ENCODE measurements around the gene NIPAL1.
A peak's percentile ranks its signal among the peaks of the same experiment; 100 is the strongest.

The NIPAL1 gene

DNA sequence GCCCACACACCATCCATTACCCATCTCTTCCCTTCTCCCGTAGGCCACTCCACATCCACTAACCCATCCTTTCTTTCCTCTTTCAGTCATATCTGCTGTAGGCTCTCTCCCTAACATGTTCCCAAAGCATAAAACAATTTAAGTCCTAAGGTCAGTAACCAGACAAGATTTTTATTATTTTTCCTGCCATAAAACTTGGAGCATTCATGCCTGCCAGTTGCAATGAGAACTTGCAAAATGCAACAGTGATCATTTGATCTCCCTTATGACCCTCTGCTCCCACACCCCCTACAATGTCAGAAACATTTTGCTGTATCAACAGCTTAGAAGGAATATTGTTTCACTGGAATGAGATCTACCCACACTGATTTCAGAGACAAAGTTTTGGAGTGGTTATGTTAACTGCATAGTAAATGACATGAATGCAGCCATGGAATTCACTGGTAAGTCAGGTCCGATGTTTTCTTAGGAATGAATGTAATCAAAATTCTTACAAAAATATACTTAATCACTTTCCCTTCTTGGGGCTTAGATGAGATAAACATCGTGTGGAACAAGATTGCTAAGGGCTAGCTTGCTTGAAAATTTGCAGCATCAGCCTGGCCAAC, 5.7 kb downstream of the NIPAL1 start:
- no peak overlapping the region for H3K9ac ChIP-seq (ENCODE audit: low read depth in 1 of 2, low read length in 2 of 2)
- no peaks in the 10 kb centered on the region for H3K9me3 ChIP-seq (ENCODE audit: control insufficient read depth in 2 of 2, low read length in 2 of 2)
- H3K4me1 ChIP-seq (ENCODE audit: control insufficient read depth in 2 of 2, insufficient read depth in 2 of 2, low read length in 2 of 2), result peaks cover 15 to 41% of the 10 kb centered on the region in 2 donors
- no peak overlapping the region for H3K4me3 ChIP-seq (ENCODE audit: low read length in 2 of 2)
- H3K27me3 ChIP-seq (ENCODE audit: control insufficient read depth in 2 of 2, insufficient read depth in 2 of 2, low read length in 2 of 2), result no peaks in the 10 kb centered on the region
- peak overlapping the region; percentile 1 to 41 for H3K27ac ChIP-seq (ENCODE audit: low read depth in 2 of 2, low read length in 2 of 2)
- peaks cover 9 to 10% of the 10 kb centered on the region in 2 donors for H3K36me3 ChIP-seq (ENCODE audit: control insufficient read depth in 2 of 2, insufficient read depth in 2 of 2, low read length in 2 of 2)

DNA sequence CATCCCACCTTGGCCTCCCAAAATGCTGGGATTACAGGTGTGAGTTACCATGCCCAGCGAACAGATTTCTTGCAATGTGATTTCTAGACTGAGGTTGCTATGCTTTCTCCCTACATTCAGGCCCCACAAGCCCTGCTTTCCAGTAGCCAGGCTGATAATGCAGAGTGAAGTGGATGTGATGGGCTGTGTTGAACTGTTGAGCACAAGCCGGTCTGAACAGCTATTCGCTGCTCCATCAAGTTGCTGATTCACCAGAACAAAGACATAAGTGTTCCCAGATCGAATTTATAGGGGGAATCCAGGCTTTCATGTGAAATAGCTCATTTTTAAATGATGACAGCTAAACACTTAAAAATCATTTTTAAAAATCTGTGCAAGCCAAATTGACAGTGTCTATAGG, 8.0 kb downstream of the NIPAL1 start:
- Histone ChIP-seq H3K4me1 (ENCODE audit: control insufficient read depth in 2 of 2, insufficient read depth in 2 of 2, low read length in 2 of 2) (peaks cover 10 to 28% of the 10 kb centered on the region in 2 donors), H3K4me3 (ENCODE audit: low read length in 2 of 2) (no peak overlapping the region), H3K9me3 (ENCODE audit: control insufficient read depth in 2 of 2, low read length in 2 of 2) (no peaks in the 10 kb centered on the region), H3K27ac (ENCODE audit: low read depth in 2 of 2, low read length in 2 of 2) (peak overlapping the region in 1 of 2 donors; percentile 32), H3K9ac (ENCODE audit: low read depth in 1 of 2, low read length in 2 of 2) (no peak overlapping the region), H3K36me3 (ENCODE audit: control insufficient read depth in 2 of 2, insufficient read depth in 2 of 2, low read length in 2 of 2) (peaks cover 9 to 10% of the 10 kb centered on the region in 2 donors), H3K27me3 (ENCODE audit: control insufficient read depth in 2 of 2, insufficient read depth in 2 of 2, low read length in 2 of 2) (no peaks in the 10 kb centered on the region)

DNA sequence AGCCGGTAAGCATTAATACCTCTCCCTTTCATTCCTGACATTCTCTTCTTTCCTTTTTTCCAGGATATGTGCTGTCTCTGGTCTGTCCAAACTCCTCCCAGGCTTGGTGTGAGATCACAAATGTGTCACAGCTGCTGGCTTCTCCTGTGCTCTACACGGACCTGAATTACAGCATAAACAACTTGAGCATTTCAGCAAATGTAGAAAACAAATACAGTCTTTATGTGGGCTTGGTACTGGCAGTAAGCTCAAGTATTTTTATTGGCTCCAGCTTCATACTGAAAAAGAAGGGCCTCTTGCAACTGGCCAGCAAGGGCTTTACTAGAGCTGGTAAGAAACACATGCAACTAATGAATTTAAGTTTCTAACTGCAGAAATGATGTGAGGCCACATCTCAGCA, 8.4 kb downstream of the NIPAL1 start:
- Histone ChIP-seq H3K27ac (ENCODE audit: low read depth in 2 of 2, low read length in 2 of 2) (peak overlapping the region in 1 of 2 donors; percentile 32), H3K9ac (ENCODE audit: low read depth in 1 of 2, low read length in 2 of 2) (no peak overlapping the region), H3K27me3 (ENCODE audit: control insufficient read depth in 2 of 2, insufficient read depth in 2 of 2, low read length in 2 of 2) (no peaks in the 10 kb centered on the region), H3K36me3 (ENCODE audit: control insufficient read depth in 2 of 2, insufficient read depth in 2 of 2, low read length in 2 of 2) (peaks cover 9 to 10% of the 10 kb centered on the region in 2 donors), H3K9me3 (ENCODE audit: control insufficient read depth in 2 of 2, low read length in 2 of 2) (no peaks in the 10 kb centered on the region), H3K4me1 (ENCODE audit: control insufficient read depth in 2 of 2, insufficient read depth in 2 of 2, low read length in 2 of 2) (peaks cover 10 to 26% of the 10 kb centered on the region in 2 donors), H3K4me3 (ENCODE audit: low read length in 2 of 2) (no peak overlapping the region)

DNA sequence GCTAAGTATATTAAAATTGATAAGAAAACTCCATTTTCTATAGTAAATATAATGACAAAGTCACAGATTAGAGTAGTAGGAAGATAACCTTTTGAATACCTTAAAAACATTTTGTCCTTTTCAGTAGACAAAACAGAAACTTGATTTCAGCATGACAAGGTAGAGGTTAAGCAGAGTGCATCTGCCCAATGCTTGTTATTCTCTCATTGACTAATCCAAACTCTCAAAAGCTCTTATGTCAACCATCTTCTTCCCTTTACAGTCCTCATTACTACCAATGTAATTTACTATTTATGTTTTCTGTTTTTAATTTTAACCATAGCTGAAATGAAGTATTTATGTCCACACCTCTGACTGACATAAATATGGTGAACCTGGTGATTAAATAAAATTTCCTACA, 11.1 kb downstream of the NIPAL1 start:
- Histone ChIP-seq H3K9me3 (ENCODE audit: control insufficient read depth in 2 of 2, low read length in 2 of 2) (no peaks in the 10 kb centered on the region), H3K27ac (ENCODE audit: low read depth in 2 of 2, low read length in 2 of 2) (no peak overlapping the region), H3K4me1 (ENCODE audit: control insufficient read depth in 2 of 2, insufficient read depth in 2 of 2, low read length in 2 of 2) (peaks cover 8 to 25% of the 10 kb centered on the region in 2 donors), H3K9ac (ENCODE audit: low read depth in 1 of 2, low read length in 2 of 2) (no peak overlapping the region), H3K27me3 (ENCODE audit: control insufficient read depth in 2 of 2, insufficient read depth in 2 of 2, low read length in 2 of 2) (no peaks in the 10 kb centered on the region), H3K36me3 (ENCODE audit: control insufficient read depth in 2 of 2, insufficient read depth in 2 of 2, low read length in 2 of 2) (peaks cover 9 to 10% of the 10 kb centered on the region in 2 donors), H3K4me3 (ENCODE audit: low read length in 2 of 2) (no peak overlapping the region)

DNA sequence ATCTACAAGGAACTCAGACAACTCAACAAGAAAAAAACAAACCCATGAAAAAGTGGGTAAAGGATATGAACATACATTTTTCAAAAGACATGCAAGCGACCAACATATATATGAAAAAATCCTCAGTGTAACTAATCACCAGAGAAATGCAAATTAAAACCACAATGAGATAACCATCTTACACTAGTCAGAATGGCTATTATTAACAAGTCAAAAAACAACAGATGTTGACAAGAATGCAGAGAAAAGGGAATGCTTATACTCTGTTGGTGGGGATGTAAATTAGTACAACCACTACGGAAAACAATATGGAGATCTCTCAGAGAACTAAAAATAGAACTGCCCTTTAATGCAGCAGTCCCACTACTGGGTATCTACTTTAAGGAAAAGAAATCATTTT, 12.1 kb downstream of the NIPAL1 start:
- no peak overlapping the region for H3K9ac ChIP-seq (ENCODE audit: low read depth in 1 of 2, low read length in 2 of 2)

DNA sequence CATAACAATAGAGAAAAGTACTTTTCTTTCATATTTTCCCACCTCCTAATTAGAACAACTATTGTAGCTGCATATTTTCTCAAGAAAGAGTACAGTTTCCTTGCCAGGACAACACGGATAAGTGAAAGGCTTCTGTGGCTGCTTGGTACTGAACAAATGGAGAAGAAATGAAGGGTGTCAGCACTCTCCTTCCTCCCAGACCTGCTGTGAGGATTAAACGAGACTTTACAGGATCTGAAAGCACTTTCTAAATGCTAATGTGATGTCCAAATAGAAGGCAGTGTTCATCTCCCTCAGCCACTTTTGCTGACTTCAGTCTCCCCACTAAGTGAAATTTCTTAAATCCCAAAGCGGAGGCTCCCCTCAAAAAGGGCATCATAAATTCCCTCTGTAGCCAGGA, 13.9 kb downstream of the NIPAL1 start:
- no peaks in the 10 kb centered on the region for H3K27me3 ChIP-seq (ENCODE audit: control insufficient read depth in 2 of 2, insufficient read depth in 2 of 2, low read length in 2 of 2)

More for the DNA sequence above, 12.1 kb downstream of the NIPAL1 start:
- no peaks in the 10 kb centered on the region for H3K9me3 ChIP-seq (ENCODE audit: control insufficient read depth in 2 of 2, low read length in 2 of 2)
- H3K36me3 ChIP-seq (ENCODE audit: control insufficient read depth in 2 of 2, insufficient read depth in 2 of 2, low read length in 2 of 2), result peaks cover 9 to 10% of the 10 kb centered on the region in 2 donors
- H3K27me3 ChIP-seq (ENCODE audit: control insufficient read depth in 2 of 2, insufficient read depth in 2 of 2, low read length in 2 of 2), result no peaks in the 10 kb centered on the region
- no peak overlapping the region for H3K4me3 ChIP-seq (ENCODE audit: low read length in 2 of 2)
- no peak overlapping the region for H3K27ac ChIP-seq (ENCODE audit: low read depth in 2 of 2, low read length in 2 of 2)
- H3K4me1 ChIP-seq (ENCODE audit: control insufficient read depth in 2 of 2, insufficient read depth in 2 of 2, low read length in 2 of 2), result peaks cover 13 to 27% of the 10 kb centered on the region in 2 donors

DNA sequence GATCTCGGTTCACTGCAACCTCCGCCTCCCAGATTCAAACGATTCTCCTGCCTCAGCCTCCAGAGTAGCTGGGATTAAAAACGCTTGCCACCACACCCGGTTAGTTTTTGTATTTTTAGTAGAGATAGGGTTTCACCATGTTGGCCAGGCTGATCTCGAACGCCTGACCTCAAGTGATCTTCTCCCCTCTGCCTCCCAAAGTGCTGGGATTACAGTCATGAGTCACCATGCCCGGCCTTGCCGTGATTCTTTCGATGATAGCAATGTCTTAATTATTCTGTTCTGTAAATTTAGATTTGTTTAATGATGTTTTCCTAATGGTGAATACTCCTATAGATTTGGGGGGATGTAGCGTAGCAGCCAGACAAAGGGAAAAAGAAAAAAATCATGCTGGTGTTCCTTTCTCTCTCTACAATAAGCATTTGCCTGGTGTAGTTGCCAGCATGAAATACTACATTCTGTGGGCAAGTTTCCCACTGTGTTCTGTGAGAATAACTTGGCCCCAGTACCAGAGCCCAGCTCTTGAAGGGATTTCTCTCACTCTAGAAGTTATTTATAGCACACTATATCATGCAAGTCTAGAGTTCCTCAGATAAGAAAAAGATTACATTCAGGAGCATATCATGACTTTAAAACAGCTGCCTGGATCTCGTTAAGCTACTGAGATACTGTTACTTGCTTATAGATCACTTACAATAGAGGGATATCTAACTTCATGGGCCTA, 15.4 kb downstream of the NIPAL1 start:
- Histone ChIP-seq H3K27ac (ENCODE audit: low read depth in 2 of 2, low read length in 2 of 2) (peak overlapping the region; percentile 21 to 26), H3K4me1 (ENCODE audit: control insufficient read depth in 2 of 2, insufficient read depth in 2 of 2, low read length in 2 of 2) (peaks cover 11 to 18% of the 10 kb centered on the region in 2 donors), H3K36me3 (ENCODE audit: control insufficient read depth in 2 of 2, insufficient read depth in 2 of 2, low read length in 2 of 2) (peaks cover 2 to 8% of the 10 kb centered on the region in 2 donors), H3K4me3 (ENCODE audit: low read length in 2 of 2) (no peak overlapping the region), H3K27me3 (ENCODE audit: control insufficient read depth in 2 of 2, insufficient read depth in 2 of 2, low read length in 2 of 2) (no peaks in the 10 kb centered on the region), H3K9me3 (ENCODE audit: control insufficient read depth in 2 of 2, low read length in 2 of 2) (no peaks in the 10 kb centered on the region), H3K9ac (ENCODE audit: low read depth in 1 of 2, low read length in 2 of 2) (no peak overlapping the region)

More for the DNA sequence above, 13.9 kb downstream of the NIPAL1 start:
- no peak overlapping the region for H3K4me3 ChIP-seq (ENCODE audit: low read length in 2 of 2)
- H3K9me3 ChIP-seq (ENCODE audit: control insufficient read depth in 2 of 2, low read length in 2 of 2), result no peaks in the 10 kb centered on the region
- H3K27ac ChIP-seq (ENCODE audit: low read depth in 2 of 2, low read length in 2 of 2), result no peak overlapping the region
- H3K4me1 ChIP-seq (ENCODE audit: control insufficient read depth in 2 of 2, insufficient read depth in 2 of 2, low read length in 2 of 2), result peaks cover 11 to 18% of the 10 kb centered on the region in 2 donors
- no peak overlapping the region for H3K9ac ChIP-seq (ENCODE audit: low read depth in 1 of 2, low read length in 2 of 2)
- H3K36me3 ChIP-seq (ENCODE audit: control insufficient read depth in 2 of 2, insufficient read depth in 2 of 2, low read length in 2 of 2), result peaks cover 7 to 15% of the 10 kb centered on the region in 2 donors

DNA sequence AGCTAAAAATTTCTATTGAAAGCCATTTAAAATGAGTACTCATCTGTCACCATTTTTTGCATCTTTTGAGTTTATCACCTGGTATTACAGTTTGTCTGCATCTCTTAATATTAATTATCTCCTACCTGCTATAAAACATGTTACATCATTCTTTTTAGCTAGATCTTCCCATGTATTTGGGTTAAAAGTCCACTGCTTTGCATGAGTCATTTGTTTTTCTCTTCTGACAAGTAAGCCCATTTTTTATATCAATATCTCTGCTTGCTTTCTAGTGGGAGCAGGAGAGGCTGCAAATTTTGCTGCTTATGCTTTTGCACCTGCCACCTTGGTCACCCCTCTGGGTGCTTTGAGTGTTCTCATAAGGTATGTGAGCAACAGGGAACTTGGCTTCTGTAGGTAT, 16.1 kb downstream of the NIPAL1 start:
- Histone ChIP-seq H3K4me1 (ENCODE audit: control insufficient read depth in 2 of 2, insufficient read depth in 2 of 2, low read length in 2 of 2) (peaks cover 11 to 18% of the 10 kb centered on the region in 2 donors), H3K27me3 (ENCODE audit: control insufficient read depth in 2 of 2, insufficient read depth in 2 of 2, low read length in 2 of 2) (no peaks in the 10 kb centered on the region), H3K4me3 (ENCODE audit: low read length in 2 of 2) (no peak overlapping the region), H3K9ac (ENCODE audit: low read depth in 1 of 2, low read length in 2 of 2) (no peak overlapping the region), H3K27ac (ENCODE audit: low read depth in 2 of 2, low read length in 2 of 2) (no peak overlapping the region), H3K9me3 (ENCODE audit: control insufficient read depth in 2 of 2, low read length in 2 of 2) (no peaks in the 10 kb centered on the region), H3K36me3 (ENCODE audit: control insufficient read depth in 2 of 2, insufficient read depth in 2 of 2, low read length in 2 of 2) (peaks cover 2 to 8% of the 10 kb centered on the region in 2 donors)

DNA sequence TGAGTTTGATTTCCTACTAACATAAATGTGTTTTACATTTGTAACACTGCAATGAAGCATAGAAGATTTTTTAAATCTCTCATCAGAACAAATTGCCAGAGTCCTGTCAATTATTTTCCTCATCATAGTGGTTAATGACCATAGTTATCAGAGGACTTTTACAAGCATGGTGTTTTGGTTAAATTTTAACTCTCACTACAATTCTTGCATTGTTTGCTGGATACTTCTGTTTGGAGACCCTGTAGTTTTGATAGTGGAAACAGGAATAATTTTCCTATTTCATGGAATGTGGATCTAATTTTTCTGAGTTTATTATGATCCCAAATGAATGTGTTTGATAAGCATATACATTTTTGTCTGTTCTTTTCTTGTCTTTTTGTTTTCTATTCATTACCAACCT, 16.8 kb downstream of the NIPAL1 start:
- no peak overlapping the region for H3K4me3 ChIP-seq (ENCODE audit: low read length in 2 of 2)

DNA sequence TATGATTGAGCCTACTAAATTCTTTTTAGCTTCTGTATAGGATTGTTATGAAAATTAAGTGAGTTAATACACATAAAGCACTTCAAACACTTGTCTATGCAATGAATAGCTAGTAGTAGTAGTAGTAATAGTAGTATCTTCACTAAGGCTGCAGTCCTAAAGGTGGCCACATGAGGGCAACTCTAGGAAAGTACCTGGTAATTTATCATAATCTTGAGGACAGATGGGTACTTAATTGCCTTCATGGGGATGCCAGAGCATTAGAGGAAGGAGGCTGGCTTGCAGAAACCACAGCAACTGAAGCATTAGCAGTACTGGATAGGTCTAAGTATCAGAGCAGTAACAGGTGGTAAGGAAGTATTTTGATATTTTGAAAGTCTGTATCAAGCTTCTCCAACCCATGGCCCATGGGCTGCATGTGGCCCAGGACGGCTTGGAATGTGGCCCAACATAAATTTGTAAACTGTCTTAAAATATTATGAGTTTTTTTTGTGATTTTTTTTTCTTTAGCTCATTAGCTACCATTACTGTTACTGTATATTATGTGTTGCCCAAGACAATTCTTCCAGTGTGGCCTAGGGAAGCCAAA, 17.3 kb downstream of the NIPAL1 start:
- H3K9ac ChIP-seq (ENCODE audit: low read depth in 1 of 2, low read length in 2 of 2), result no peak overlapping the region
- no peak overlapping the region for H3K27ac ChIP-seq (ENCODE audit: low read depth in 2 of 2, low read length in 2 of 2)
- H3K4me1 ChIP-seq (ENCODE audit: control insufficient read depth in 2 of 2, insufficient read depth in 2 of 2, low read length in 2 of 2), result peaks cover 11 to 18% of the 10 kb centered on the region in 2 donors
- no peaks in the 10 kb centered on the region for H3K27me3 ChIP-seq (ENCODE audit: control insufficient read depth in 2 of 2, insufficient read depth in 2 of 2, low read length in 2 of 2)
- H3K9me3 ChIP-seq (ENCODE audit: control insufficient read depth in 2 of 2, low read length in 2 of 2), result no peaks in the 10 kb centered on the region
- H3K4me3 ChIP-seq (ENCODE audit: low read length in 2 of 2), result no peak overlapping the region
- peaks cover 2 to 8% of the 10 kb centered on the region in 2 donors for H3K36me3 ChIP-seq (ENCODE audit: control insufficient read depth in 2 of 2, insufficient read depth in 2 of 2, low read length in 2 of 2)

More for the DNA sequence above, 16.8 kb downstream of the NIPAL1 start:
- no peaks in the 10 kb centered on the region for H3K27me3 ChIP-seq (ENCODE audit: control insufficient read depth in 2 of 2, insufficient read depth in 2 of 2, low read length in 2 of 2)
- peaks cover 2 to 8% of the 10 kb centered on the region in 2 donors for H3K36me3 ChIP-seq (ENCODE audit: control insufficient read depth in 2 of 2, insufficient read depth in 2 of 2, low read length in 2 of 2)
- peaks cover 11 to 18% of the 10 kb centered on the region in 2 donors for H3K4me1 ChIP-seq (ENCODE audit: control insufficient read depth in 2 of 2, insufficient read depth in 2 of 2, low read length in 2 of 2)
- no peaks in the 10 kb centered on the region for H3K9me3 ChIP-seq (ENCODE audit: control insufficient read depth in 2 of 2, low read length in 2 of 2)
- no peak overlapping the region for H3K27ac ChIP-seq (ENCODE audit: low read depth in 2 of 2, low read length in 2 of 2)
- H3K9ac ChIP-seq (ENCODE audit: low read depth in 1 of 2, low read length in 2 of 2), result no peak overlapping the region
